ENCODE measurements around the gene ZNF43.

DNA sequence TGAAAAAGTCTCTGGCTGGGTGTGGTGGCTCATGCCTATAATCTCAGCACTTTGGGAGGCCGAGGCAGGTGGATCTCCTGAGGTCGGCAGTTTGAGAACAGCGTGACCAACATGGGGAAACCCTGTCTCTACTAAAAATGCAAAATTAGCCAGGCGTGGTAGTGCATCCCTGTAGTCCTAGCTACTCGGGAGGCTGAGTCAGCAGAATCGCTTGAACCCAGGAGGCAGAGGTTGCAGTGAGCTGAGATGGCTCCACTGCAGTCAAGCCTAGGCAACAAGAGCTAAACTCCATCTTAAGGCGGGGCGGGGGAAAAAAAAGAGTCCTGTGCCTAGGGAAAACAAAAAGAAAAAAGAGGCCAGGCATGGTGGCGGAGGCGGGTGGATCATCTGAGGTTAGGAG is 2.2 kb downstream of the ZNF43 start:
- TF ChIP-seq, protein P1, sequence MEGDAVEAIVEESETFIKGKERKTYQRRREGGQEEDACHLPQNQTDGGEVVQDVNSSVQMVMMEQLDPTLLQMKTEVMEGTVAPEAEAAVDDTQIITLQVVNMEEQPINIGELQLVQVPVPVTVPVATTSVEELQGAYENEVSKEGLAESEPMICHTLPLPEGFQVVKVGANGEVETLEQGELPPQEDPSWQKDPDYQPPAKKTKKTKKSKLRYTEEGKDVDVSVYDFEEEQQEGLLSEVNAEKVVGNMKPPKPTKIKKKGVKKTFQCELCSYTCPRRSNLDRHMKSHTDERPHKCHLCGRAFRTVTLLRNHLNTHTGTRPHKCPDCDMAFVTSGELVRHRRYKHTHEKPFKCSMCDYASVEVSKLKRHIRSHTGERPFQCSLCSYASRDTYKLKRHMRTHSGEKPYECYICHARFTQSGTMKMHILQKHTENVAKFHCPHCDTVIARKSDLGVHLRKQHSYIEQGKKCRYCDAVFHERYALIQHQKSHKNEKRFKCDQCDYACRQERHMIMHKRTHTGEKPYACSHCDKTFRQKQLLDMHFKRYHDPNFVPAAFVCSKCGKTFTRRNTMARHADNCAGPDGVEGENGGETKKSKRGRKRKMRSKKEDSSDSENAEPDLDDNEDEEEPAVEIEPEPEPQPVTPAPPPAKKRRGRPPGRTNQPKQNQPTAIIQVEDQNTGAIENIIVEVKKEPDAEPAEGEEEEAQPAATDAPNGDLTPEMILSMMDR (conservative IDR thresholded peaks at IDR 0.05), result no peak
- TF ChIP-seq ZFX (IDR thresholded peaks at IDR 0.05), result no peak

All from C4-2B (cell line).